Pancreas (tissue), 10 donors: ENCODE results near the gene THSD4. TPM values are rescaled to one million over a fixed set of nuclear protein-coding genes. Genes with fewer than 3 reads are reported as not detected.

Experiments used
- ATAC-seq, 4 donors: fragments of 200-7000 bp; cut with Tn5 transposase; one replicate each; pipeline versions ENCODE4 v1.8.0 to v1.9.1; 2020; ENCODE audit warnings: mild to moderate bottlenecking in 4 of 4, moderate library complexity in 4 of 4
- DNase-seq, 6 donors: peaks; one replicate each; pipeline ENCODE4 v3.0.0-alpha.2; 2020
- FAIRE-seq: peaks from 2 replicates; lab custom pipeline; 2012; peaks lifted over from hg19 to GRCh38; lab: Jason Lieb, UNC
- H3K27ac ChIP-seq, 4 donors: fragments of 200-600 bp; sonication (generic); 1 replicate in 3 of 4; 2 replicates in 1 of 4; pipeline versions ENCODE4 v1.5.0 to v1.8.0; 2020
- H3K27me3 ChIP-seq, 4 donors: fragments of 200-600 bp; one replicate each; pipeline ENCODE4 v1.8.0; 2021
- H3K36me3 ChIP-seq, 3 donors: fragments of 200-600 bp; sonication (generic) in 1 of 3; one replicate each; pipeline versions ENCODE4 v1.5.0 to v1.8.0; 2020 to 2021
- H3K4me1 ChIP-seq, 3 donors: fragments of 200-600 bp; one replicate each; pipeline ENCODE4 v1.8.0; 2021
- H3K4me3 ChIP-seq, 4 donors: fragments of 200-600 bp; sonication (generic) in 2 of 4; one replicate each; pipeline versions ENCODE4 v1.5.0 to v1.8.0; 2020 to 2021
- H3K9me3 ChIP-seq, 4 donors: fragments of 200-600 bp; one replicate each; pipeline ENCODE4 v1.8.0; 2021
- CTCF ChIP-seq, 4 donors: fragments of 200-600 bp; sonication (generic) in 3 of 4; IDR thresholded peaks; one replicate each; pipeline versions ENCODE4 v1.5.0 to v1.8.0; 2021; ENCODE audit warnings: antibody characterized with exemption in 4 of 4
- WGBS, 2 donors: extraction: QIAGEN DNeasy Blood & Tissue Kit; methylation state at CpG; one replicate each; pipeline ENCODE4 v1.1.7; 2013; 5-methylcytosine and 5-hydroxymethylcytosine counted together
- intact Hi-C, 3 donors: fragments of 100-400 bp; cut with DNase I; formaldehyde crosslinking; loops; one replicate each; pipeline versions ENCODE4 v1.11.1 to v1.14.2; 2022
- polyA plus RNA-seq, 2 donors: library from polyadenylated mRNA; stranded (reverse); fragments of 200-250 nt; gene quantifications; one replicate each; pipeline ENCODE4 v1.2.3, GENCODE V29; 2013
- total RNA-seq, 6 donors: library from RNA; stranded (reverse); fragmentation: NEBNext Ultra II Directional in 4 of 6; extraction: Animal tissue kit (Norgen Biotek cat#: 25700) in 4 of 6; gene quantifications; one replicate each; pipeline versions ENCODE4 v1.2.1 to v1.2.4, GENCODE V29; 2021 to 2023
- donor health status: healthy with polysubstance abuse.
- donor health status: DM: no; HTN: no; CAD: no; lungs with moderate emphysema.
- donor health status: DM: no; HTN: no; CAD: no.
- donor health status: control.
- donor health status: control.
- donor health status: Bipolar disorder and iron deficiency.
- donor health status: DM: yes; HTN: yes; CAD: no.
- donor health status: DM: no; HTN: no; CAD: no.
- donor health status: DM: no; HTN: no; CAD: no.
- donor health status: DM: yes; HTN: yes; CAD: no.

The THSD4 gene
- total and polyA plus RNA-seq, 8 donors, result 6.0 to 17.8 (median 13.3) TPM

GRCh38 chr15:71495398-71495780 lies 380.1 kb downstream of the THSD4 start:
- intact Hi-C loops, result no loop called here
- Histone ChIP-seq H3K27ac (no peak overlapping the region), H3K4me1 (no peaks in the 10 kb centered on the region), H3K4me3 (no peak overlapping the region), H3K36me3 (no peaks in the 10 kb centered on the region), H3K27me3 (no peaks in the 10 kb centered on the region), H3K9me3 (no peaks in the 10 kb centered on the region)
- no peak for TF ChIP-seq CTCF (IDR thresholded peaks at IDR 0.05)
- 55 to 64% methylated on average over 3 of the region's 3 CpGs for WGBS, 2 donors
- FAIRE-seq (no peak), ATAC-seq (no peak), DNase-seq (no peak)

DNA sequence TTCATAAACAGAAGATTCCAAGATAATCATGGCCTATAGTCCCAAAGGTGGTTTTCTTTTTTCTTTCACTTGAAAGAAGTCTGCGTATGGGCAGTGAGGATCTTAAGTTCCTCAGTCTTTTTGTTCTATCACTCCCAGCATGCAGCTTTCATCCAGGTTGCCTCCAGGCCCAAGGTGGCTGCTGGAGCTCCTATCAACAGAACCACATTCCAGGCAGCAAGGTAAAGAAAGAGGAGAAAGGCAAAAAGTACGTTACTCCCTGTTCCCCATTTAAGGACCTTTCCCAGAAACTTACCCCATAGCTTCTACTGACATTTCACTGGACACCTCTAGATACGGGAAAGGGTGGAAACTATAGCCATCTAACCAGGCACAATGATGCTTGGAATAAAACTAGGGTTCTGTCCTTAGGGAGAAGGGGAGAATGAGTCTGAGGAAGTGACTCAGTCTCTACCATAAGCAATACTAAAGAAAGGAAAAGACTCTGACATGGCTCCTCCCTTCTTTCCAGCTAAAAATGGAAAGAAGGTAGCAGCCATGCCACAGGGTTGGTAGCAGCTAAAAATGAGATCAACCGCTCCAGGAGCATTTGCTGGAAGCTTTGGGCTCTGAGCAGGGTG lies 381.2 kb downstream of the THSD4 start:
- H3K4me1 ChIP-seq, result no peaks in the 10 kb centered on the region
- no peaks in the 10 kb centered on the region for H3K36me3 ChIP-seq
- no peak for ATAC-seq
- no peak overlapping the region for H3K27ac ChIP-seq
- no peak for DNase-seq
- H3K4me3 ChIP-seq, result no peak overlapping the region
- intact Hi-C loops, result no loop called here
- H3K27me3 ChIP-seq, result no peaks in the 10 kb centered on the region
- TF ChIP-seq CTCF (IDR thresholded peaks at IDR 0.05), result no peak
- no peak for FAIRE-seq
- no peaks in the 10 kb centered on the region for H3K9me3 ChIP-seq
- 55 to 69% methylated on average over 4 of the region's 4 CpGs for WGBS, 2 donors

GRCh38 chr15:71501344-71502076 lies 386.2 kb downstream of the THSD4 start:
- Histone ChIP-seq H3K36me3 (no peaks in the 10 kb centered on the region), H3K27ac (peak overlapping the region in 1 of 4 donors; percentile 24), H3K9me3 (no peaks in the 10 kb centered on the region), H3K27me3 (no peaks in the 10 kb centered on the region), H3K4me1 (peaks cover 0 to 3% (median 0%) of the 10 kb centered on the region in 3 donors), H3K4me3 (no peak overlapping the region)
- DNase-seq, result no peak
- no peak for TF ChIP-seq CTCF (IDR thresholded peaks at IDR 0.05)
- 23 to 26% methylated on average over 1 of the region's 1 CpG for WGBS, 2 donors
- FAIRE-seq, result no peak
- intact Hi-C loops, result no loop called here
- peak in 3 of 4 donors; percentile 43 to 87 (median 75) for ATAC-seq

DNA sequence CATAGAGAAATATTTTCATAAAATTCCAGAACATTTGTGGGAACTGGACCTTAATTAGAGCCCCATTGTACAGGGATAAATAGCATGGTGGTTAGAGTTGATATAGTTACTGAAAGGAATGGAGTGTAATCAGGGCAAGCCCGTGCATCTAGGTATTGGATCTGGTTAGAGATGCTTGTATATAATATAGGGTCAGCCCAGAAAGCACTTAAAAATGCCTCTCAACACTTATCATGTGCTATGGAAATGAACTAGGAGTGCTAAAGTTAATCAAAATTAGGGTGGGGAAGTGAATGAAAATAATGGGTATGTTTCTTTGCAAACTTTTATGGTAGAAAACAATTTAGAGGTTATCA lies 386.8 kb downstream of the THSD4 start:
- ATAC-seq, result peak in 1 of 4 donors; percentile 17
- DNase-seq, result no peak
- H3K27ac ChIP-seq, result peak overlapping the region in 1 of 4 donors; percentile 24
- TF ChIP-seq CTCF (IDR thresholded peaks at IDR 0.05), result no peak
- H3K4me1 ChIP-seq, result peaks cover 0 to 3% (median 0%) of the 10 kb centered on the region in 3 donors
- 70 to 77% methylated on average over 1 of the region's 1 CpG for WGBS, 2 donors
- no peak overlapping the region for H3K4me3 ChIP-seq
- intact Hi-C loops, result no loop called here
- H3K36me3 ChIP-seq, result no peaks in the 10 kb centered on the region
- H3K27me3 ChIP-seq, result no peaks in the 10 kb centered on the region
- H3K9me3 ChIP-seq, result no peaks in the 10 kb centered on the region
- no peak for FAIRE-seq

DNA sequence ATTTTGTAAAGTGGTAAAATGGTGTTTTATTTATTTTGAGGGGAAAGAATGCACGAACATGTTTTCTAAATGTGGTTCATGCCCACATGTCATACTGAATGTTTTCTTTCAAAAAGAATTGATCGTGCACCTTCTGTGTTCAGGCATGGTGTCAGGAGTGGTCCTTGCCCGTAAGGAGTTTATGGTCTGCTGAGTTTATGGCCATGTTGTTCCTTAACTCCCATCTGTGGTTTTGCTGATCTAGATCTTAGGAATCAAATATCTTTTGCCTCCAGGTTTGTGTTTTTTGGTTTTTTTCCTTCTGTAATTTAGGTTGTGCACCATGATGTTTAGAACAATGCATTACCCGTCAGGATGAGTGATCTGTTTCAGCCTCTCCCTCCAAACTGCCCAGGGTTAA lies 390.7 kb downstream of the THSD4 start:
- H3K27ac ChIP-seq, result no peak overlapping the region
- ATAC-seq (no peak), DNase-seq (no peak), FAIRE-seq (no peak)
- no peaks in the 10 kb centered on the region for H3K9me3 ChIP-seq
- H3K27me3 ChIP-seq, result no peaks in the 10 kb centered on the region
- intact Hi-C loops, result no loop called here
- TF ChIP-seq CTCF (IDR thresholded peaks at IDR 0.05), result no peak
- no peaks in the 10 kb centered on the region for H3K36me3 ChIP-seq
- H3K4me1 ChIP-seq, result peaks cover 0 to 3% (median 0%) of the 10 kb centered on the region in 3 donors
- H3K4me3 ChIP-seq, result no peak overlapping the region
- 64 to 69% methylated on average over 4 of the region's 4 CpGs for WGBS, 2 donors
